Esophagus squamous epithelium (tissue), 5 donors: ENCODE results near the gene METRN. TPM values are rescaled to one million over a fixed set of nuclear protein-coding genes. Genes with fewer than 3 reads are reported as not detected.

Experiments
- DNase-seq: peaks from one replicate; lab custom pipeline; 2025; lab: John Stamatoyannopoulos, UW
- H3K27ac ChIP-seq, 4 donors: fragments of 200-600 bp; sonication (generic); one replicate each; pipeline ENCODE4 v1.5.1; 2016 to 2019; ENCODE audit warnings: mild to moderate bottlenecking in 1 of 4
- H3K27me3 ChIP-seq, 4 donors: fragments of 200-600 bp; sonication (generic); 1 replicate in 3 of 4; 2 replicates in 1 of 4; pipeline versions ENCODE4 v1.5.1 to v1.6.0; 2017 to 2021; ENCODE audit warnings: antibody characterized with exemption in 1 of 4
- H3K36me3 ChIP-seq, 3 donors: fragments of 200-600 bp; sonication (generic); one replicate each; pipeline ENCODE4 v1.5.1; 2016 to 2019
- H3K4me1 ChIP-seq, 3 donors: fragments of 200-600 bp; sonication (generic); one replicate each; pipeline ENCODE4 v1.5.1; 2017 to 2019
- H3K4me3 ChIP-seq, 4 donors: fragments of 200-600 bp; sonication (generic); 1 replicate in 3 of 4; 2 replicates in 1 of 4; pipeline ENCODE4 v1.5.1; 2016 to 2019; ENCODE audit warnings: mild to moderate bottlenecking in 2 of 4, moderate library complexity in 1 of 4
- H3K9me3 ChIP-seq, 3 donors: fragments of 200-600 bp; sonication (generic); one replicate each; pipeline ENCODE4 v1.5.1; 2016 to 2019
- CTCF ChIP-seq, 6 experiments: fragments of 450-650 bp in 4 of 6; fragments of 200-600 bp in 2 of 6; sonication (generic) in 2 of 6; IDR thresholded peaks; one replicate each; pipeline ENCODE4 v1.5.1; 2016 to 2019; ENCODE audit warnings: antibody characterized with exemption in 6 of 6, mild to moderate bottlenecking in 4 of 6, moderate library complexity in 4 of 6
- POLR2A ChIP-seq, 4 donors: fragments of 450-650 bp; IDR thresholded peaks; one replicate each; pipeline ENCODE4 v1.6.1; 2017; ENCODE audit warnings: antibody characterized with exemption in 4 of 4, mild to moderate bottlenecking in 4 of 4, moderate library complexity in 3 of 4
- WGBS, 2 donors: methylation state at CpG; one replicate each; pipeline ENCODE4 v1.1.5; 2018; 5-methylcytosine and 5-hydroxymethylcytosine counted together
- intact Hi-C: fragments of 100-400 bp; cut with DNase I; formaldehyde crosslinking; loops from one replicate; pipeline ENCODE4 v1.15.0; 2022
- total RNA-seq, 4 donors: library from RNA; depleted of rRNA; stranded (reverse); fragments of >200 nt; gene quantifications; one replicate each; pipeline ENCODE4 v1.1.0, GENCODE V29; 2016
- donor health status: DM: yes; HTN: yes; CAD: no.

The METRN gene
- total RNA-seq, 4 donors from 2014 or later = 4.2 to 12.7 (median 8.8) TPM

GRCh38 chr16:716768-717325, 1.9 kb downstream of the METRN start:
- Histone ChIP-seq H3K4me3 (no peak overlapping the region), H3K9me3 (no peaks in the 10 kb centered on the region), H3K27me3 (peaks cover 0 to 47% (median 6%) of the 10 kb centered on the region in 4 donors), H3K27ac (no peak overlapping the region), H3K4me1 (peaks cover 32 to 75% (median 37%) of the 10 kb centered on the region in 3 donors), H3K36me3 (no peaks in the 10 kb centered on the region)
- WGBS, 2 donors = 94% methylated on average over 14 of the region's 29 CpGs; no CpG with 5 or more reads in 1 of the 2 donors
- no peak for DNase-seq
- TF ChIP-seq POLR2A (IDR thresholded peaks at IDR 0.05) (no peak), CTCF (IDR thresholded peaks at IDR 0.05) (no peak)
- intact Hi-C loops = no loop called here

GRCh38 chr16:717450-718245, 2.7 kb downstream of the METRN start:
- peaks cover 34 to 75% (median 40%) of the 10 kb centered on the region in 3 donors for H3K4me1 ChIP-seq
- intact Hi-C loops = no loop called here
- DNase-seq = no peak

DNA sequence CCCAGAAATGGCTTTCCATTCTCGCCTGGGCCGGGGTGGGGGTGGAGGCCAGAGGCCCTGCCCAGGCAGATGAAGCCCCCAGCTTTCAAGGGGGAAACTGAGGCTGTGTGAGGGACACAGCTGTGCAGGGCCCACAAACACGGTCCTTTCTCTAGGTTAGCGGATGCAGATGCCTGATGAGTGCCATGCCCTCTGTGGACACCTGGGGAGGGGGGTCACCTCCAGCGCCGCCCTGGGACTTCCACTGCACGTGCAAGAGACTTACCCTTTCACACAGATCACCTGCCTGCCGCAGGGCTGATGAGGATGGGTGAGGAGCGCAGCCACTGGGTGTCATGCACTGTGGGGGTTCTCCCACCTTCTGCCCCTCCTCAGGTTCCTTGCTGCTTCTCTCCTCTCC, 3.5 kb downstream of the METRN start:
- no peak for DNase-seq
- H3K27ac ChIP-seq = no peak overlapping the region
- 86 to 100% methylated on average over 2 to 6 of the region's 9 CpGs for WGBS, 2 donors
- TF ChIP-seq CTCF (IDR thresholded peaks at IDR 0.05) (no peak), POLR2A (IDR thresholded peaks at IDR 0.05) (no peak)
- no peak overlapping the region for H3K4me3 ChIP-seq
- H3K9me3 ChIP-seq = no peaks in the 10 kb centered on the region
- no peaks in the 10 kb centered on the region for H3K36me3 ChIP-seq
- intact Hi-C loops = no loop called here
- H3K4me1 ChIP-seq = peaks cover 34 to 69% (median 40%) of the 10 kb centered on the region in 3 donors
- H3K27me3 ChIP-seq = peaks cover 0 to 41% (median 6%) of the 10 kb centered on the region in 4 donors

More at GRCh38 chr16:717450-718245, 2.7 kb downstream of the METRN start:
- WGBS, 2 donors = 74% methylated on average over 14 of the region's 32 CpGs; no CpG with 5 or more reads in 1 of the 2 donors
- H3K27ac ChIP-seq = no peak overlapping the region
- H3K9me3 ChIP-seq = no peaks in the 10 kb centered on the region
- H3K4me3 ChIP-seq = no peak overlapping the region
- TF ChIP-seq POLR2A (IDR thresholded peaks at IDR 0.05) (no peak), CTCF (IDR thresholded peaks at IDR 0.05) (no peak)
- no peaks in the 10 kb centered on the region for H3K36me3 ChIP-seq
- peaks cover 0 to 41% (median 6%) of the 10 kb centered on the region in 4 donors for H3K27me3 ChIP-seq

DNA sequence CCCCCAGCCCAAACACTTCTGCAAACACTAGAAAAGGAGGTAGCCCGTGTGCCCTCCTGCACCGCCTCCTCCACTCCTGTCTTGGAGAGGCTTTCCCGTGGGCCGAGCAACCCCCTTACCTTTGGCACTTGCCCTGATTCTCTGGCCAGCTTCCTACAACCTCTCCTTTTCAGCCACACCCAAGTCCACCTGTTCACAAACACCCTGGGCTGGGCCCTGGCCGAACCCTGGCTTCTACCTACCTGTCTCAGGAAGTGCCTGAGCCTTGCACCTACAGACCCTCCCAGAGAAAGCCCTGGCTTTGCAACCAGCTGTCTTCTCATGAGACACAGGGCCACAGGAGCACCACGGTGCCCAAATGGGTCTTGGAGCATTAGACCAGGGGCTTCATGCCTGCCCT, 4.0 kb downstream of the METRN start:
- TF ChIP-seq CTCF (IDR thresholded peaks at IDR 0.05) = no peak
- TF ChIP-seq POLR2A (IDR thresholded peaks at IDR 0.05) = no peak
- no peak for DNase-seq
- no peak overlapping the region for H3K4me3 ChIP-seq
- peaks cover 0 to 41% (median 6%) of the 10 kb centered on the region in 4 donors for H3K27me3 ChIP-seq
- no peaks in the 10 kb centered on the region for H3K36me3 ChIP-seq
- peaks cover 34 to 69% (median 40%) of the 10 kb centered on the region in 3 donors for H3K4me1 ChIP-seq
- WGBS, 2 donors = 61 to 72% methylated on average over 4 to 5 of the region's 6 CpGs
- no peaks in the 10 kb centered on the region for H3K9me3 ChIP-seq
- intact Hi-C loops = no loop called here
- no peak overlapping the region for H3K27ac ChIP-seq
